Trophoblast cell (in vitro differentiated cells and primary cell): Measurements from ENCODE around the gene TNK2.

Experiments used
- DNase-seq, 2 donors: peaks; one replicate each; pipeline ENCODE4 v3.0.0-alpha.2; 2016
- H2AFZ ChIP-seq: 2 replicates; pipeline ENCODE4 v1.6.1; 2013; ENCODE audit warnings: low read length, moderate library complexity, mild to moderate bottlenecking; ENCODE audit not compliant: insufficient read depth, poor library complexity
- H2AK5ac ChIP-seq: 2 replicates; pipeline ENCODE4 v1.6.1; 2013; ENCODE audit warnings: mild to moderate bottlenecking, low read length
- H2BK120ac ChIP-seq: 2 replicates; pipeline ENCODE4 v1.6.1; 2013; ENCODE audit warnings: low read length, mild to moderate bottlenecking, moderate library complexity; ENCODE audit not compliant: insufficient read depth, poor library complexity
- H2BK12ac ChIP-seq: 2 replicates; pipeline ENCODE4 v1.6.1; 2013; ENCODE audit warnings: mild to moderate bottlenecking, low read length, moderate library complexity
- H2BK5ac ChIP-seq: 2 replicates; pipeline ENCODE4 v1.6.1; 2013; ENCODE audit warnings: low read length, low read depth, moderate library complexity, mild to moderate bottlenecking; ENCODE audit not compliant: poor library complexity
- H3K14ac ChIP-seq: 2 replicates; pipeline ENCODE4 v1.6.1; 2013; ENCODE audit warnings: mild to moderate bottlenecking, low read length
- H3K18ac ChIP-seq: 2 replicates; pipeline ENCODE4 v1.6.1; 2013; ENCODE audit warnings: mild to moderate bottlenecking, low read length
- H3K23ac ChIP-seq: 2 replicates; pipeline ENCODE4 v1.6.1; 2013; ENCODE audit warnings: low read length
- H3K27ac ChIP-seq: 2 replicates; pipeline ENCODE4 v1.5.1; 2013; ENCODE audit warnings: low read depth, mild to moderate bottlenecking, inconsistent platforms, low read length, moderate library complexity
- H3K27me3 ChIP-seq: 2 replicates; pipeline ENCODE4 v1.6.1; 2013; ENCODE audit warnings: inconsistent platforms, mild to moderate bottlenecking, low read length, moderate library complexity; ENCODE audit not compliant: insufficient read depth
- H3K36me3 ChIP-seq, 2 experiments: 1 replicate in 1 of 2; 2 replicates in 1 of 2; pipeline ENCODE4 v1.6.1; 2013; ENCODE audit warnings: low read length in 2 of 2, mild to moderate bottlenecking in 2 of 2, moderate library complexity in 1 of 2; ENCODE audit not compliant: insufficient read depth in 2 of 2, control insufficient read depth in 1 of 2
- H3K4ac ChIP-seq: 2 replicates; pipeline ENCODE4 v1.6.1; 2013; ENCODE audit warnings: low read depth, mild to moderate bottlenecking, low read length, moderate library complexity
- H3K4me1 ChIP-seq, 2 experiments: 1 replicate in 1 of 2; 2 replicates in 1 of 2; pipeline ENCODE4 v1.6.1; 2013; ENCODE audit warnings: low read length in 2 of 2, mild to moderate bottlenecking in 2 of 2, moderate library complexity in 1 of 2; ENCODE audit not compliant: insufficient read depth in 2 of 2, control insufficient read depth in 1 of 2
- H3K4me2 ChIP-seq: 2 replicates; pipeline ENCODE4 v1.6.1; 2013; ENCODE audit warnings: inconsistent platforms, mild to moderate bottlenecking, low read length, moderate library complexity
- H3K4me3 ChIP-seq: 2 replicates; pipeline ENCODE4 v1.5.1; 2013; ENCODE audit warnings: mild to moderate bottlenecking, low read depth, low read length, inconsistent platforms
- H3K79me1 ChIP-seq: one replicate; pipeline ENCODE4 v1.6.1; 2013; ENCODE audit warnings: low read length
- H3K79me2 ChIP-seq: 2 replicates; pipeline ENCODE4 v1.6.1; 2013; ENCODE audit warnings: low read length, mild to moderate bottlenecking; ENCODE audit not compliant: control insufficient read depth, insufficient read depth, poor library complexity
- H3K9ac ChIP-seq: 2 replicates; pipeline ENCODE4 v1.6.1; 2013; ENCODE audit warnings: mild to moderate bottlenecking, low read length
- H3K9me3 ChIP-seq: 2 replicates; pipeline ENCODE4 v1.6.1; 2013; ENCODE audit warnings: low read depth, mild to moderate bottlenecking, control low read depth, inconsistent platforms, low read length; ENCODE audit not compliant: insufficient read depth
- H4K12ac ChIP-seq: 2 replicates; pipeline ENCODE4 v1.6.1; 2013; ENCODE audit warnings: low read depth, mild to moderate bottlenecking, low read length, moderate library complexity
- H4K8ac ChIP-seq: 2 replicates; pipeline ENCODE4 v1.6.1; 2013; ENCODE audit warnings: low read depth, mild to moderate bottlenecking, low read length, moderate library complexity
- H4K91ac ChIP-seq: one replicate; pipeline ENCODE4 v1.6.1; 2013; ENCODE audit warnings: low read depth, mild to moderate bottlenecking, low read length, moderate library complexity
- WGBS: extraction: QIAGEN DNeasy Blood & Tissue Kit; methylation state at CpG from one replicate; pipeline ENCODE4 v1.1.7; 2013; ENCODE audit warnings: missing lambda C conversion rate; ENCODE audit not compliant: insufficient read length, insufficient coverage; ENCODE audit errors: extremely low coverage; 5-methylcytosine and 5-hydroxymethylcytosine counted together

The TNK2 gene

GRCh38 chr3:195838714-195839113 is 69.6 kb downstream of the TNK2 start:
- H3K18ac ChIP-seq: no peak overlapping the region
- no peak overlapping the region for H3K4ac ChIP-seq
- H3K9me3 ChIP-seq: peaks cover 6% of the 10 kb centered on the region
- no peak overlapping the region for H4K12ac ChIP-seq
- H2AK5ac ChIP-seq: no peak overlapping the region
- H3K79me1 ChIP-seq: no peaks in the 10 kb centered on the region
- H3K27ac ChIP-seq: no peak overlapping the region
- no peak overlapping the region for H3K4me3 ChIP-seq
- H4K8ac ChIP-seq: no peak overlapping the region
- DNase-seq: no peak
- H3K36me3 ChIP-seq: no peaks in the 10 kb centered on the region
- no peak overlapping the region for H3K23ac ChIP-seq
- no peak overlapping the region for H3K9ac ChIP-seq
- H3K4me2 ChIP-seq: no peak overlapping the region
- no peak overlapping the region for H3K14ac ChIP-seq
- no CpG with 5 or more reads among the region's 5 CpGs for WGBS
- H3K79me2 ChIP-seq: no peaks in the 10 kb centered on the region
- H2BK120ac ChIP-seq: no peak overlapping the region
- no peaks in the 10 kb centered on the region for H3K27me3 ChIP-seq
- no peak overlapping the region for H2BK5ac ChIP-seq
- no peak overlapping the region for H2AFZ ChIP-seq
- peaks cover 0 to 3% of the 10 kb centered on the region in 2 experiments for H3K4me1 ChIP-seq
- H4K91ac ChIP-seq: no peak overlapping the region
- no peak overlapping the region for H2BK12ac ChIP-seq

GRCh38 chr3:195836476-195837135 is 71.7 kb downstream of the TNK2 start:
- no peak overlapping the region for H3K9ac ChIP-seq
- peaks cover 6% of the 10 kb centered on the region for H3K9me3 ChIP-seq
- no peak overlapping the region for H4K12ac ChIP-seq
- H2AK5ac ChIP-seq: no peak overlapping the region
- H3K27me3 ChIP-seq: no peaks in the 10 kb centered on the region
- no peak overlapping the region for H3K27ac ChIP-seq
- H3K4me2 ChIP-seq: no peak overlapping the region
- H2AFZ ChIP-seq: no peak overlapping the region
- H3K4me3 ChIP-seq: no peak overlapping the region
- no peaks in the 10 kb centered on the region for H3K79me2 ChIP-seq
- H2BK12ac ChIP-seq: no peak overlapping the region
- no peak overlapping the region for H3K14ac ChIP-seq
- no peak overlapping the region for H3K18ac ChIP-seq
- no peaks in the 10 kb centered on the region for H3K79me1 ChIP-seq
- WGBS: no CpG with 5 or more reads among the region's 14 CpGs
- no peak overlapping the region for H2BK5ac ChIP-seq
- no peak overlapping the region for H3K4ac ChIP-seq
- H3K4me1 ChIP-seq: peaks cover 0 to 3% of the 10 kb centered on the region in 2 experiments
- DNase-seq: no peak
- no peak overlapping the region for H4K91ac ChIP-seq
- H3K23ac ChIP-seq: no peak overlapping the region
- H3K36me3 ChIP-seq: no peaks in the 10 kb centered on the region
- H4K8ac ChIP-seq: no peak overlapping the region
- H2BK120ac ChIP-seq: no peak overlapping the region

GRCh38 chr3:195835791-195836190 is 72.6 kb downstream of the TNK2 start:
- Histone ChIP-seq H2BK5ac (no peak overlapping the region), H4K8ac (no peak overlapping the region), H2BK12ac (no peak overlapping the region), H3K18ac (no peak overlapping the region), H2AFZ (no peak overlapping the region), H3K9ac (no peak overlapping the region), H3K27ac (no peak overlapping the region), H3K4me2 (no peak overlapping the region), H3K4me3 (no peak overlapping the region), H3K27me3 (no peaks in the 10 kb centered on the region), H3K4ac (no peak overlapping the region), H3K9me3 (peaks cover 6% of the 10 kb centered on the region), H3K23ac (no peak overlapping the region), H3K14ac (no peak overlapping the region), H2AK5ac (no peak overlapping the region), H3K36me3 (no peaks in the 10 kb centered on the region), H4K12ac (no peak overlapping the region), H2BK120ac (no peak overlapping the region), H3K79me2 (no peaks in the 10 kb centered on the region), H4K91ac (no peak overlapping the region), H3K4me1 (peaks cover 0 to 3% of the 10 kb centered on the region in 2 experiments), H3K79me1 (no peaks in the 10 kb centered on the region)
- whole genome bisulfite sequencing: no CpG with 5 or more reads among the region's 14 CpGs
- DNase-seq: no peak

- no peak overlapping the region for H4K8ac ChIP-seq
- H3K18ac ChIP-seq: no peak overlapping the region
- H2BK120ac ChIP-seq: no peak overlapping the region
- no peak overlapping the region for H3K9ac ChIP-seq
- peaks cover 6% of the 10 kb centered on the region for H3K9me3 ChIP-seq
- H3K36me3 ChIP-seq: no peaks in the 10 kb centered on the region
- no peak overlapping the region for H4K91ac ChIP-seq
- H2AK5ac ChIP-seq: no peak overlapping the region
- H3K27me3 ChIP-seq: no peaks in the 10 kb centered on the region
- H3K4me3 ChIP-seq: no peak overlapping the region
- H2BK12ac ChIP-seq: no peak overlapping the region
- H3K27ac ChIP-seq: no peak overlapping the region
- H3K79me2 ChIP-seq: no peaks in the 10 kb centered on the region
- no CpG with 5 or more reads among the region's 29 CpGs for WGBS
- no peak for DNase-seq
- no peak overlapping the region for H3K4ac ChIP-seq
- H2AFZ ChIP-seq: no peak overlapping the region
- H3K79me1 ChIP-seq: no peaks in the 10 kb centered on the region
- H4K12ac ChIP-seq: no peak overlapping the region
- H3K14ac ChIP-seq: no peak overlapping the region
- peaks cover 0 to 3% of the 10 kb centered on the region in 2 experiments for H3K4me1 ChIP-seq
- no peak overlapping the region for H2BK5ac ChIP-seq
- H3K23ac ChIP-seq: no peak overlapping the region
- no peak overlapping the region for H3K4me2 ChIP-seq
Measured at GRCh38 chr3:195834675-195835583, 73.4 kb downstream of the TNK2 start.
